IMR-90 (cell line): Measurements from ENCODE around the gene OSGIN1. TPM values are rescaled to one million over a fixed set of nuclear protein-coding genes. Genes with fewer than 3 reads are reported as not detected.

ENCODE experiments used
- ATAC-seq: fragments of 200-7000 bp; cut with Tn5 transposase; 2 replicates; pipeline ENCODE4 v1.9.1; 2020; ENCODE audit warnings: low read depth, mild to moderate bottlenecking, moderate library complexity
- BruUV-seq: library from RNA; stranded (reverse); fragments of 400-500 nt; replicated peaks from 2 replicates; lab custom pipeline; 2021; lab: Mats Ljungman, UMichigan
- CTCF ChIA-PET: fragments of 300-600 bp; formaldehyde crosslinking; extraction: SDS; loops from one replicate; lab custom pipeline; 2021; ENCODE audit warnings: antibody characterized with exemption; lab: Yijun Ruan, JAX
- POLR2A ChIA-PET: fragments of 300-600 bp; sonication (Branson Sonifier 250); formaldehyde crosslinking; loops from one replicate; lab custom pipeline; 2022; ENCODE audit warnings: antibody characterized with exemption; ENCODE audit not compliant: unreplicated experiment; lab: Charles Lee
- DNase-seq: peaks from one replicate; pipeline ENCODE4 v3.0.0; 2013
- H2AFZ ChIP-seq: replicated peaks from 2 replicates; pipeline ENCODE3; 2013; ENCODE audit warnings: low read length, mild to moderate bottlenecking; ENCODE audit not compliant: poor library complexity
- H2AK5ac ChIP-seq: 2 replicates; pipeline ENCODE4 v1.6.1; 2013; ENCODE audit warnings: low read depth, low read length, inconsistent platforms
- H2AK9ac ChIP-seq: replicated peaks from 2 replicates; pipeline ENCODE3; 2013; ENCODE audit warnings: mild to moderate bottlenecking, low read depth, low read length, moderate library complexity; ENCODE audit not compliant: poor library complexity
- H2BK120ac ChIP-seq: 2 replicates; pipeline ENCODE4 v1.6.1; 2013; ENCODE audit warnings: low read depth, low read length, inconsistent platforms
- H2BK15ac ChIP-seq: 3 replicates; pipeline ENCODE4 v1.6.1; 2013; ENCODE audit warnings: low read depth, low read length, inconsistent platforms
- H2BK20ac ChIP-seq: 2 replicates; pipeline ENCODE4 v1.6.1; 2013; ENCODE audit warnings: low read depth, mild to moderate bottlenecking, inconsistent platforms, low read length, moderate library complexity
- H2BK5ac ChIP-seq: 2 replicates; pipeline ENCODE4 v1.6.1; 2013; ENCODE audit warnings: mild to moderate bottlenecking, low read depth, low read length, inconsistent platforms; ENCODE audit not compliant: poor library complexity, severe bottlenecking
- H3K14ac ChIP-seq: replicated peaks from 2 replicates; pipeline ENCODE4 v1.6.1; 2013; ENCODE audit warnings: low read depth, low read length, inconsistent platforms
- H3K18ac ChIP-seq: 2 replicates; pipeline ENCODE4 v1.6.1; 2013; ENCODE audit warnings: low read depth, low read length, control low read depth
- H3K23ac ChIP-seq: 2 replicates; pipeline ENCODE4 v1.6.1; 2013; ENCODE audit warnings: low read depth, low read length, inconsistent platforms
- H3K27ac ChIP-seq: 2 replicates; pipeline ENCODE4 v1.5.1; 2013; ENCODE audit warnings: mild to moderate bottlenecking, control low read depth, low read length; ENCODE audit not compliant: insufficient read depth
- H3K27me3 ChIP-seq: 2 replicates; pipeline ENCODE4 v1.6.1; 2013; ENCODE audit warnings: low read length; ENCODE audit not compliant: control insufficient read depth, insufficient read depth
- H3K36me3 ChIP-seq: 2 replicates; pipeline ENCODE4 v1.6.1; 2013; ENCODE audit warnings: low read length, mixed read lengths; ENCODE audit not compliant: control insufficient read depth, insufficient read depth
- H3K4ac ChIP-seq: 2 replicates; pipeline ENCODE4 v1.6.1; 2013; ENCODE audit warnings: low read depth, low read length, inconsistent platforms
- H3K4me1 ChIP-seq: 2 replicates; pipeline ENCODE4 v1.6.1; 2013; ENCODE audit warnings: low read length, mixed read lengths; ENCODE audit not compliant: control insufficient read depth, insufficient read depth
- H3K4me2 ChIP-seq: 2 replicates; pipeline ENCODE4 v1.6.1; 2013; ENCODE audit warnings: low read depth, mild to moderate bottlenecking, control low read depth, low read length, moderate library complexity
- H3K4me3 ChIP-seq: 2 replicates; pipeline ENCODE4 v1.5.1; 2013; ENCODE audit warnings: low read depth, mild to moderate bottlenecking, control low read depth, low read length, moderate library complexity; ENCODE audit not compliant: insufficient read depth
- H3K56ac ChIP-seq: 2 replicates; pipeline ENCODE4 v1.6.1; 2013; ENCODE audit warnings: low read length, inconsistent platforms; ENCODE audit not compliant: insufficient read depth; ENCODE audit errors: extremely low read depth
- H3K79me1 ChIP-seq, 2 experiments: 2 replicates each; pipeline ENCODE4 v1.6.1; 2013; ENCODE audit warnings: low read length in 2 of 2, inconsistent platforms in 1 of 2, low read depth in 1 of 2
- H3K9ac ChIP-seq: 2 replicates; pipeline ENCODE4 v1.6.1; 2013; ENCODE audit warnings: low read depth, low read length, control low read depth
- H3K9me1 ChIP-seq: 2 replicates; pipeline ENCODE4 v1.6.1; 2013; ENCODE audit warnings: low read length, inconsistent platforms; ENCODE audit not compliant: insufficient read depth
- H3K9me3 ChIP-seq: 2 replicates; pipeline ENCODE4 v1.6.1; 2013; ENCODE audit warnings: low read length; ENCODE audit not compliant: control insufficient read depth, insufficient read depth
- H4K20me1 ChIP-seq: 2 replicates; pipeline ENCODE4 v1.6.1; 2013; ENCODE audit warnings: low read length, inconsistent platforms; ENCODE audit not compliant: insufficient read depth
- H4K5ac ChIP-seq: 2 replicates; pipeline ENCODE4 v1.6.1; 2013; ENCODE audit warnings: mild to moderate bottlenecking, low read depth, low read length, control low read depth
- H4K8ac ChIP-seq, 2 experiments: 2 replicates each; pipeline ENCODE4 v1.6.1; 2013; ENCODE audit warnings: low read depth in 2 of 2, low read length in 2 of 2, control low read depth in 1 of 2, inconsistent platforms in 1 of 2
- H4K91ac ChIP-seq: 2 replicates; pipeline ENCODE4 v1.6.1; 2013; ENCODE audit warnings: low read depth, low read length, inconsistent platforms; ENCODE audit not compliant: insufficient read depth
- BHLHE40 ChIP-seq: fragments of 150-350 bp; IDR thresholded peaks from 2 replicates; pipeline ENCODE4 v1.6.1; 2016; ENCODE audit warnings: mild to moderate bottlenecking, low read depth, low read length
- CEBPB ChIP-seq: IDR thresholded peaks from 2 replicates; pipeline ENCODE4 v1.6.1; 2012; ENCODE audit warnings: low read depth, low read length, improper control_type of control experiment
- CHD1 ChIP-seq: IDR thresholded peaks from 2 replicates; pipeline ENCODE4 v1.6.1; 2012; ENCODE audit warnings: low read depth, low read length, improper control_type of control experiment
- ELK1 ChIP-seq: fragments of 150-350 bp; IDR thresholded peaks from 2 replicates; pipeline ENCODE4 v1.6.1; 2016; ENCODE audit warnings: low read depth, mild to moderate bottlenecking, low read length, moderate library complexity, borderline replicate concordance
- FOS ChIP-seq: fragments of 150-350 bp; IDR thresholded peaks from 2 replicates; pipeline ENCODE4 v1.6.1; 2016; ENCODE audit warnings: low read depth, low read length
- MAFK ChIP-seq: IDR thresholded peaks from 2 replicates; pipeline ENCODE4 v1.6.1; 2012; ENCODE audit warnings: low read depth, low read length, improper control_type of control experiment
- MAZ ChIP-seq: IDR thresholded peaks from 2 replicates; pipeline ENCODE4 v1.6.1; 2012; ENCODE audit warnings: low read depth, mild to moderate bottlenecking, low read length, improper control_type of control experiment, moderate library complexity, borderline replicate concordance
- MXI1 ChIP-seq: IDR thresholded peaks from 2 replicates; pipeline ENCODE4 v1.6.1; 2012; ENCODE audit warnings: low read depth, mild to moderate bottlenecking, low read length, moderate library complexity, borderline replicate concordance
- NFE2L2 ChIP-seq: fragments of 150-350 bp; IDR thresholded peaks from 2 replicates; pipeline ENCODE4 v1.6.1; 2016; ENCODE audit warnings: low read depth, mild to moderate bottlenecking, low read length
- POLR2A ChIP-seq: IDR thresholded peaks from 2 replicates; pipeline ENCODE4 v1.6.1; 2012; ENCODE audit warnings: mild to moderate bottlenecking, low read depth, low read length
- RAD21 ChIP-seq: IDR thresholded peaks from 2 replicates; pipeline ENCODE4 v1.6.1; 2012; ENCODE audit warnings: low read length, improper control_type of control experiment
- RCOR1 ChIP-seq: IDR thresholded peaks from 2 replicates; pipeline ENCODE4 v1.6.1; 2012; ENCODE audit warnings: mild to moderate bottlenecking, low read length, improper control_type of control experiment; ENCODE audit not compliant: insufficient replicate concordance
- RFX5 ChIP-seq: IDR thresholded peaks from 2 replicates; pipeline ENCODE4 v1.8.0; 2012; ENCODE audit warnings: low read depth, mild to moderate bottlenecking, low read length, moderate library complexity
- SMC3 ChIP-seq: fragments of 150-350 bp; IDR thresholded peaks from 2 replicates; pipeline ENCODE4 v1.6.1; 2016; ENCODE audit warnings: low read depth, mild to moderate bottlenecking, antibody characterized with exemption, low read length, moderate library complexity
- WGBS, 2 experiments: methylation state at CpG; one replicate each; pipeline versions ENCODE4 v1.1.5 to v1.1.7; 2013; ENCODE audit warnings: missing lambda C conversion rate in 2 of 2; ENCODE audit not compliant: insufficient read length in 1 of 2; ENCODE audit errors: extremely low coverage in 2 of 2; 5-methylcytosine and 5-hydroxymethylcytosine counted together
- dilution Hi-C: fragments of 300-500 bp; cut with HindIII; formaldehyde crosslinking; loops from one replicate; pipeline ENCODE4 v1.14.3; 2018; ENCODE audit warnings: low sequenced_read_pairs; ENCODE audit not compliant: unreplicated experiment
- in situ Hi-C: fragments of 300-500 bp; cut with MboI; formaldehyde crosslinking; loops from 3 replicates; pipeline ENCODE4 v1.14.3; 2019; ENCODE audit warnings: low sequenced_read_pairs, inconsistent platforms, mixed read lengths
- intact Hi-C: fragments of 100-400 bp; cut with micrococcal nuclease; formaldehyde crosslinking; loops from 2 replicates; pipeline ENCODE4 v1.10.0; 2022
- polyA plus RNA-seq, 3 experiments: library from polyadenylated mRNA; depleted of rRNA; stranded (reverse); fragments of >200 nt; gene quantifications; 2 replicates each; pipeline ENCODE4 v1.2.3, GENCODE V29; 2012; ENCODE audit warnings: low replicate concordance in 1 of 3
- total RNA-seq: library from RNA; depleted of rRNA; stranded (reverse); fragments of >200 nt; gene quantifications from 2 replicates; pipeline ENCODE4 v1.2.3, GENCODE V29; 2012
- TF ChIP-seq, protein P1 (sequence below): fragments of 150-350 bp; IDR thresholded peaks from 2 replicates; pipeline ENCODE4 v1.6.1; 2017; ENCODE audit warnings: mild to moderate bottlenecking, antibody characterized with exemption, low read length, low read depth
- TF ChIP-seq, protein P2 (sequence below): conservative IDR thresholded peaks from 2 replicates; pipeline ENCODE4 v1.5.1; 2012; ENCODE audit warnings: mild to moderate bottlenecking, low read depth, low read length, improper control_type of control experiment

The OSGIN1 gene
- total and polyA plus RNA-seq, 2 of the 4 experiments (the other 2 are of a cell fraction): 0.90 to 6.4 TPM

- CTCF ChIA-PET: no interaction called here
- no peaks in the 10 kb centered on the region for H3K79me1 ChIP-seq
Observed at GRCh38 chr16:83975590-83976260, 22.7 kb downstream of the OSGIN1 start.

More at GRCh38 chr16:83975590-83976260, 22.7 kb downstream of the OSGIN1 start:
- Histone ChIP-seq H3K4me1 (no peaks in the 10 kb centered on the region), H3K27me3 (peaks cover 34% of the 10 kb centered on the region), H2BK5ac (no peak overlapping the region), H4K20me1 (no peaks in the 10 kb centered on the region; the same call in 1 of the 2 replicates), H3K36me3 (no peaks in the 10 kb centered on the region), H3K18ac (no peak overlapping the region), H2BK15ac (no peak overlapping the region), H3K23ac (no peak overlapping the region), H4K91ac (no peak overlapping the region), H2AFZ (no peak overlapping the region), H3K9ac (no peak overlapping the region), H3K4ac (no peak overlapping the region), H4K5ac (no peak overlapping the region), H2BK120ac (no peak overlapping the region), H4K8ac (no peak overlapping the region), H2AK5ac (no peak overlapping the region), H3K9me1 (no peaks in the 10 kb centered on the region), H2BK20ac (no peak overlapping the region), H3K56ac (no peak overlapping the region), H3K4me3 (no peak overlapping the region), H3K9me3 (peaks cover 14% of the 10 kb centered on the region), H3K27ac (no peak overlapping the region), H3K4me2 (no peak overlapping the region), H3K14ac (no peak overlapping the region), H2AK9ac (no peak overlapping the region)
- in situ Hi-C loops: no loop called here
- intact Hi-C loops: no loop called here
- WGBS, 2 experiments: 73% methylated on average over 6 of the region's 15 CpGs; no CpG with 5 or more reads in 1 of the 2 experiments
- ATAC-seq (no peak), DNase-seq (no peak)
- no TSS peak for BruUV-seq
- TF ChIP-seq CEBPB: no peak
- TF ChIP-seq MXI1: no peak
- no peak for TF ChIP-seq MAFK
- TF ChIP-seq, protein P1, sequence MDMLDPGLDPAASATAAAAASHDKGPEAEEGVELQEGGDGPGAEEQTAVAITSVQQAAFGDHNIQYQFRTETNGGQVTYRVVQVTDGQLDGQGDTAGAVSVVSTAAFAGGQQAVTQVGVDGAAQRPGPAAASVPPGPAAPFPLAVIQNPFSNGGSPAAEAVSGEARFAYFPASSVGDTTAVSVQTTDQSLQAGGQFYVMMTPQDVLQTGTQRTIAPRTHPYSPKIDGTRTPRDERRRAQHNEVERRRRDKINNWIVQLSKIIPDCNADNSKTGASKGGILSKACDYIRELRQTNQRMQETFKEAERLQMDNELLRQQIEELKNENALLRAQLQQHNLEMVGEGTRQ: no peak
- TF ChIP-seq RAD21: no peak
- TF ChIP-seq RFX5: no peak
- TF ChIP-seq NFE2L2: no peak
- no peak for TF ChIP-seq MAZ
- TF ChIP-seq CHD1: no peak
- no peak for TF ChIP-seq FOS
- no peak for TF ChIP-seq SMC3
- TF ChIP-seq POLR2A: no peak
- TF ChIP-seq ELK1: no peak
- TF ChIP-seq, protein P2, sequence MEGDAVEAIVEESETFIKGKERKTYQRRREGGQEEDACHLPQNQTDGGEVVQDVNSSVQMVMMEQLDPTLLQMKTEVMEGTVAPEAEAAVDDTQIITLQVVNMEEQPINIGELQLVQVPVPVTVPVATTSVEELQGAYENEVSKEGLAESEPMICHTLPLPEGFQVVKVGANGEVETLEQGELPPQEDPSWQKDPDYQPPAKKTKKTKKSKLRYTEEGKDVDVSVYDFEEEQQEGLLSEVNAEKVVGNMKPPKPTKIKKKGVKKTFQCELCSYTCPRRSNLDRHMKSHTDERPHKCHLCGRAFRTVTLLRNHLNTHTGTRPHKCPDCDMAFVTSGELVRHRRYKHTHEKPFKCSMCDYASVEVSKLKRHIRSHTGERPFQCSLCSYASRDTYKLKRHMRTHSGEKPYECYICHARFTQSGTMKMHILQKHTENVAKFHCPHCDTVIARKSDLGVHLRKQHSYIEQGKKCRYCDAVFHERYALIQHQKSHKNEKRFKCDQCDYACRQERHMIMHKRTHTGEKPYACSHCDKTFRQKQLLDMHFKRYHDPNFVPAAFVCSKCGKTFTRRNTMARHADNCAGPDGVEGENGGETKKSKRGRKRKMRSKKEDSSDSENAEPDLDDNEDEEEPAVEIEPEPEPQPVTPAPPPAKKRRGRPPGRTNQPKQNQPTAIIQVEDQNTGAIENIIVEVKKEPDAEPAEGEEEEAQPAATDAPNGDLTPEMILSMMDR: no peak
- TF ChIP-seq RCOR1: no peak
- no peak for TF ChIP-seq BHLHE40
- dilution Hi-C loops: no loop called here
- POLR2A ChIA-PET: no interaction called here
